ENCODE data around the gene GRB2. TPM values are rescaled to one million over a fixed set of nuclear protein-coding genes. Genes with fewer than 3 reads are reported as not detected.

GRB2 gene
- total RNA-seq, 1 experiment from 2014 or later = 148 TPM

DNA sequence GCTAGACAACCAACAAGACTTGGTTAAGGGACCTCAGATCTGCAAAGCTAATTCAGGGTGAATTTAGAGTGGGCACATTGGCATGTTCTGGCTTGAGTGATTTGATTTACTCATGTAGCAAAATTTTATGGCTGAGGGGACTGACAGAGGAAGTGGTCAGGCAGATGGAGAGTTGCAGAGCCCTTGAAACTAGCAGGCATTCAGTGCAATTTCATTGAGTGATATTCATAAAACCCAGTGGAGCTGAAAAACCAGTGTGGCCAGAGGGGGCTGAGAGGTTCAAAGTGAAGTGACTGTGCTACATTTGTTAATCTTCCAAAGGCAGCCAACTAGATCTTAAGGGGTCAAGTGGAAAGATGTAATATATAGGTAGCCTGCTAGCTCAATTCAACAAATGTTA is 48.7 kb upstream of the GRB2 start:
- Histone ChIP-seq H3K36me3 (ENCODE audit: control insufficient read depth, insufficient read depth, low read length) (peaks cover 3% of the 10 kb centered on the region; the same call in 1 of the 2 replicates), H3K4me1 (ENCODE audit: control insufficient read depth, insufficient read depth, low read length) (peaks cover 17% of the 10 kb centered on the region), H3K27ac (ENCODE audit: low read length) (no peak overlapping the region), H3K27me3 (ENCODE audit: control insufficient read depth, insufficient read depth, low read length) (no peaks in the 10 kb centered on the region), H3K4me3 (ENCODE audit: low read depth in 2 of 2, low read length in 2 of 2) (no peak overlapping the region), H3K9me3 (ENCODE audit: control insufficient read depth, insufficient read depth, low read depth, low read length) (no peaks in the 10 kb centered on the region)
- CTCF ChIA-PET = interaction anchor here (0.6 kb wide), 1 partner anchor 251 kb away, joined by 9 read pairs; no protein-coding TSS in a partner anchor
- intact Hi-C loops (cut with micrococcal nuclease; ENCODE audit: unreplicated experiment) = no loop called here
- in situ Hi-C loops (cut with HindIII; ENCODE audit: low pct_unique_long_range_greater_than_20kb, low sequenced_read_pairs) = no loop called here
- POLR2A ChIA-PET = interaction anchor here (0.6 kb wide), 1 partner anchor 23 kb away, joined by 7 read pairs; no protein-coding TSS in a partner anchor
- BruUV-seq (replicated peaks) = no TSS peak
- DNase-seq (ENCODE audit: low read depth, low spot score) (no peak), ATAC-seq (no peak)
- TF ChIP-seq REST (IDR thresholded peaks at IDR 0.05; ENCODE audit: insufficient read depth in 1 of 2, low read depth in 2 of 2, low read length in 1 of 2) (no peak), TCF7L2 (IDR thresholded peaks at IDR 0.05; ENCODE audit: low read depth, low read length) (peak; percentile 54; the same call in 1 of the 2 replicates)

DNA sequence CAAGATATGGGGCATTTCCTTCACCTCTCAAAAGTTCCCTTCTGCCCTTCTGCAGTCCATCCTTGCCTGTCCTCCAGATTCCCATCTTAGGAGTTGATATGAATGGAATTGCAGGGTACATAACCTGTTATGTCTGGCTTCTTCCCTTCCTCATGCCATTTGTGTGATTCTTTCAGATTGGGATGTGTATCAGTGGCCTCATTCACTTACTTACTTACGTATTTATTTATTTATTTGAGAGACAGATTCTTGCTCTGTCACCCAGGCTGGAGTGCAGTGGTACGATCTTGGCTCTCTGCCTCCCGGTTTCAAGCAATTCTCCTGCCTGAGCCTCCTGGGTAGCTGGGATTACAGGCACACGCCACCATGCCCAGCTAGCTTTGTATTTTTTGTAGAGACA is 44.8 kb upstream of the GRB2 start:
- intact Hi-C loops (cut with micrococcal nuclease; ENCODE audit: unreplicated experiment) = no loop called here

More for the DNA sequence above, 44.8 kb upstream of the GRB2 start:
- H3K27ac ChIP-seq (ENCODE audit: low read length) = no peak overlapping the region
- ATAC-seq (no peak), DNase-seq (ENCODE audit: low read depth, low spot score) (no peak)
- ChIA-PET POLR2A (no interaction called here), CTCF (interaction anchor here (0.7 kb wide), 1 partner anchor 78 kb away, joined by 8 read pairs; no protein-coding TSS in a partner anchor)
- H3K27me3 ChIP-seq (ENCODE audit: control insufficient read depth, insufficient read depth, low read length) = no peaks in the 10 kb centered on the region
- H3K4me3 ChIP-seq (ENCODE audit: low read depth in 2 of 2, low read length in 2 of 2) = no peak overlapping the region
- in situ Hi-C loops (cut with HindIII; ENCODE audit: low pct_unique_long_range_greater_than_20kb, low sequenced_read_pairs) = no loop called here
- no peaks in the 10 kb centered on the region for H3K4me1 ChIP-seq (ENCODE audit: control insufficient read depth, insufficient read depth, low read length)
- TF ChIP-seq, protein P1, sequence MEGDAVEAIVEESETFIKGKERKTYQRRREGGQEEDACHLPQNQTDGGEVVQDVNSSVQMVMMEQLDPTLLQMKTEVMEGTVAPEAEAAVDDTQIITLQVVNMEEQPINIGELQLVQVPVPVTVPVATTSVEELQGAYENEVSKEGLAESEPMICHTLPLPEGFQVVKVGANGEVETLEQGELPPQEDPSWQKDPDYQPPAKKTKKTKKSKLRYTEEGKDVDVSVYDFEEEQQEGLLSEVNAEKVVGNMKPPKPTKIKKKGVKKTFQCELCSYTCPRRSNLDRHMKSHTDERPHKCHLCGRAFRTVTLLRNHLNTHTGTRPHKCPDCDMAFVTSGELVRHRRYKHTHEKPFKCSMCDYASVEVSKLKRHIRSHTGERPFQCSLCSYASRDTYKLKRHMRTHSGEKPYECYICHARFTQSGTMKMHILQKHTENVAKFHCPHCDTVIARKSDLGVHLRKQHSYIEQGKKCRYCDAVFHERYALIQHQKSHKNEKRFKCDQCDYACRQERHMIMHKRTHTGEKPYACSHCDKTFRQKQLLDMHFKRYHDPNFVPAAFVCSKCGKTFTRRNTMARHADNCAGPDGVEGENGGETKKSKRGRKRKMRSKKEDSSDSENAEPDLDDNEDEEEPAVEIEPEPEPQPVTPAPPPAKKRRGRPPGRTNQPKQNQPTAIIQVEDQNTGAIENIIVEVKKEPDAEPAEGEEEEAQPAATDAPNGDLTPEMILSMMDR (IDR thresholded peaks at IDR 0.05) = no peak
- TF ChIP-seq POLR2AphosphoS5 (IDR thresholded peaks at IDR 0.05; ENCODE audit: low read depth, low read length) = no peak
- TF ChIP-seq TCF7L2 (IDR thresholded peaks at IDR 0.05; ENCODE audit: low read depth, low read length) = no peak
- no peaks in the 10 kb centered on the region for H3K36me3 ChIP-seq (ENCODE audit: control insufficient read depth, insufficient read depth, low read length)
- no peaks in the 10 kb centered on the region for H3K9me3 ChIP-seq (ENCODE audit: control insufficient read depth, insufficient read depth, low read depth, low read length)
- no TSS peak for BruUV-seq (replicated peaks)

Data from Panc1 (cell line).